Measurements from ENCODE around the gene RBM4. TPM values are rescaled to one million over a fixed set of nuclear protein-coding genes. Genes with fewer than 3 reads are reported as not detected.
A peak's percentile ranks its signal among the peaks of the same experiment; 100 is the strongest.

RBM4 gene
- total and polyA plus RNA-seq, 9 of the 15 experiments (the other 6 are each of a cell fraction or from before 2014, with no cell fraction given): 81.6 to 233 (median 122) TPM

GRCh38 chr11:66638177-66639065 is at the start of gene RBM4 (continued):
- TF ChIP-seq ZNF592 (IDR thresholded peaks at IDR 0.05) (peak; percentile 97), MEF2A (IDR thresholded peaks at IDR 0.05; ENCODE audit: control insufficient read depth, low read depth, low read length) (no peak), ZNF830 (CRISPR knock-in tag; IDR thresholded peaks at IDR 0.05) (no peak), DDX20 (tag; IDR thresholded peaks at IDR 0.05; ENCODE audit: low read depth) (no peak), GATAD2A (IDR thresholded peaks at IDR 0.05) (no peak), ETV1 (tag; conservative IDR thresholded peaks at IDR 0.05; ENCODE audit: low read depth) (no peak), TSHZ1 (CRISPR knock-in tag; IDR thresholded peaks at IDR 0.05) (no peak), MAFG (tag; conservative IDR thresholded peaks at IDR 0.05) (no peak), ZNF586 (CRISPR knock-in tag; conservative IDR thresholded peaks at IDR 0.05) (no peak), ZBTB17 (CRISPR knock-in tag; IDR thresholded peaks at IDR 0.05) (peak; percentile 25; the same call in 1 of the 2 replicates), ELF1 (tag; IDR thresholded peaks at IDR 0.05) (0 out of 2 replicates have a peak, but pooled peaks have one; percentile 8), CHCHD3 (CRISPR knock-in tag; IDR thresholded peaks at IDR 0.05) (no peak), SMARCE1 (IDR thresholded peaks at IDR 0.05) (no peak)
- TF ChIP-seq, protein P1, sequence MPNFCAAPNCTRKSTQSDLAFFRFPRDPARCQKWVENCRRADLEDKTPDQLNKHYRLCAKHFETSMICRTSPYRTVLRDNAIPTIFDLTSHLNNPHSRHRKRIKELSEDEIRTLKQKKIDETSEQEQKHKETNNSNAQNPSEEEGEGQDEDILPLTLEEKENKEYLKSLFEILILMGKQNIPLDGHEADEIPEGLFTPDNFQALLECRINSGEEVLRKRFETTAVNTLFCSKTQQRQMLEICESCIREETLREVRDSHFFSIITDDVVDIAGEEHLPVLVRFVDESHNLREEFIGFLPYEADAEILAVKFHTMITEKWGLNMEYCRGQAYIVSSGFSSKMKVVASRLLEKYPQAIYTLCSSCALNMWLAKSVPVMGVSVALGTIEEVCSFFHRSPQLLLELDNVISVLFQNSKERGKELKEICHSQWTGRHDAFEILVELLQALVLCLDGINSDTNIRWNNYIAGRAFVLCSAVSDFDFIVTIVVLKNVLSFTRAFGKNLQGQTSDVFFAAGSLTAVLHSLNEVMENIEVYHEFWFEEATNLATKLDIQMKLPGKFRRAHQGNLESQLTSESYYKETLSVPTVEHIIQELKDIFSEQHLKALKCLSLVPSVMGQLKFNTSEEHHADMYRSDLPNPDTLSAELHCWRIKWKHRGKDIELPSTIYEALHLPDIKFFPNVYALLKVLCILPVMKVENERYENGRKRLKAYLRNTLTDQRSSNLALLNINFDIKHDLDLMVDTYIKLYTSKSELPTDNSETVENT (CRISPR knock-in tag; IDR thresholded peaks at IDR 0.05): peak; percentile 84
- TF ChIP-seq, protein P2, sequence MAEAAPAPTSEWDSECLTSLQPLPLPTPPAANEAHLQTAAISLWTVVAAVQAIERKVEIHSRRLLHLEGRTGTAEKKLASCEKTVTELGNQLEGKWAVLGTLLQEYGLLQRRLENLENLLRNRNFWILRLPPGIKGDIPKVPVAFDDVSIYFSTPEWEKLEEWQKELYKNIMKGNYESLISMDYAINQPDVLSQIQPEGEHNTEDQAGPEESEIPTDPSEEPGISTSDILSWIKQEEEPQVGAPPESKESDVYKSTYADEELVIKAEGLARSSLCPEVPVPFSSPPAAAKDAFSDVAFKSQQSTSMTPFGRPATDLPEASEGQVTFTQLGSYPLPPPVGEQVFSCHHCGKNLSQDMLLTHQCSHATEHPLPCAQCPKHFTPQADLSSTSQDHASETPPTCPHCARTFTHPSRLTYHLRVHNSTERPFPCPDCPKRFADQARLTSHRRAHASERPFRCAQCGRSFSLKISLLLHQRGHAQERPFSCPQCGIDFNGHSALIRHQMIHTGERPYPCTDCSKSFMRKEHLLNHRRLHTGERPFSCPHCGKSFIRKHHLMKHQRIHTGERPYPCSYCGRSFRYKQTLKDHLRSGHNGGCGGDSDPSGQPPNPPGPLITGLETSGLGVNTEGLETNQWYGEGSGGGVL (CRISPR knock-in tag; IDR thresholded peaks at IDR 0.05): no peak
